ENCODE results near the gene AGL. TPM values are rescaled to one million over a fixed set of nuclear protein-coding genes. Genes with fewer than 3 reads are reported as not detected.

The AGL gene
- total RNA-seq, 1 experiment from 2014 or later = 12.7 TPM

GRCh38 chr1:99814373-99814900, 35.7 kb upstream of the AGL start:
- Histone ChIP-seq H3K27ac (ENCODE audit: low read depth, low read length, poor library complexity, severe bottlenecking) (no peak overlapping the region), H3K4me1 (ENCODE audit: insufficient read depth, low read length, poor library complexity, severe bottlenecking) (no peaks in the 10 kb centered on the region), H3K36me3 (ENCODE audit: insufficient read depth, low read length, poor library complexity, severe bottlenecking) (no peaks in the 10 kb centered on the region), H3K4me3 (ENCODE audit: low read depth, low read length, poor library complexity, severe bottlenecking) (no peak overlapping the region), H3K9me3 (ENCODE audit: low read depth, low read length, poor library complexity, severe bottlenecking) (no peaks in the 10 kb centered on the region), H3K27me3 (replicated peaks; ENCODE audit: insufficient read depth, low read depth, low read length, poor library complexity) (no peaks in the 10 kb centered on the region)
- intact Hi-C loops (cut with micrococcal nuclease; ENCODE audit: unreplicated experiment) = no loop called here
- ChIA-PET POLR2A (ENCODE audit: low non-redundant PET) (no interaction called here), CTCF (no interaction called here)
- DNase-seq (ENCODE audit: low spot score) = no peak
- no TSS peak for BruUV-seq (replicated peaks)
- TF ChIP-seq CTCF (conservative IDR thresholded peaks at IDR 0.05; ENCODE audit: low read depth, low read length) = no peak
- no peak for TF ChIP-seq EZH2 (IDR thresholded peaks at IDR 0.05; ENCODE audit: borderline replicate concordance, low read depth, low read length, poor library complexity, severe bottlenecking)

- intact Hi-C loops (cut with micrococcal nuclease; ENCODE audit: unreplicated experiment) = no loop called here
- H3K27me3 ChIP-seq (replicated peaks; ENCODE audit: insufficient read depth, low read depth, low read length, poor library complexity) = no peaks in the 10 kb centered on the region
- no peak overlapping the region for H3K4me3 ChIP-seq (ENCODE audit: low read depth, low read length, poor library complexity, severe bottlenecking)
- ChIA-PET POLR2A (ENCODE audit: low non-redundant PET) (no interaction called here), CTCF (no interaction called here)
- H3K36me3 ChIP-seq (ENCODE audit: insufficient read depth, low read length, poor library complexity, severe bottlenecking) = no peaks in the 10 kb centered on the region
- TF ChIP-seq CTCF (conservative IDR thresholded peaks at IDR 0.05; ENCODE audit: low read depth, low read length) (no peak), EZH2 (IDR thresholded peaks at IDR 0.05; ENCODE audit: borderline replicate concordance, low read depth, low read length, poor library complexity, severe bottlenecking) (no peak)
- DNase-seq (ENCODE audit: low spot score) = no peak
- BruUV-seq (replicated peaks) = no TSS peak
- no peak overlapping the region for H3K27ac ChIP-seq (ENCODE audit: low read depth, low read length, poor library complexity, severe bottlenecking)
- no peaks in the 10 kb centered on the region for H3K4me1 ChIP-seq (ENCODE audit: insufficient read depth, low read length, poor library complexity, severe bottlenecking)
- no peaks in the 10 kb centered on the region for H3K9me3 ChIP-seq (ENCODE audit: low read depth, low read length, poor library complexity, severe bottlenecking)
Measured at GRCh38 chr1:99816656-99817055, 33.5 kb upstream of the AGL start.

- TF ChIP-seq CTCF (conservative IDR thresholded peaks at IDR 0.05; ENCODE audit: low read depth, low read length) (no peak), EZH2 (IDR thresholded peaks at IDR 0.05; ENCODE audit: borderline replicate concordance, low read depth, low read length, poor library complexity, severe bottlenecking) (no peak)
- DNase-seq (ENCODE audit: low spot score) = no peak
- intact Hi-C loops (cut with micrococcal nuclease; ENCODE audit: unreplicated experiment) = no loop called here
- POLR2A ChIA-PET (ENCODE audit: low non-redundant PET) = no interaction called here
- Histone ChIP-seq H3K27ac (ENCODE audit: low read depth, low read length, poor library complexity, severe bottlenecking) (no peak overlapping the region), H3K4me1 (ENCODE audit: insufficient read depth, low read length, poor library complexity, severe bottlenecking) (no peaks in the 10 kb centered on the region), H3K27me3 (replicated peaks; ENCODE audit: insufficient read depth, low read depth, low read length, poor library complexity) (no peaks in the 10 kb centered on the region), H3K4me3 (ENCODE audit: low read depth, low read length, poor library complexity, severe bottlenecking) (no peak overlapping the region), H3K36me3 (ENCODE audit: insufficient read depth, low read length, poor library complexity, severe bottlenecking) (no peaks in the 10 kb centered on the region), H3K9me3 (ENCODE audit: low read depth, low read length, poor library complexity, severe bottlenecking) (no peaks in the 10 kb centered on the region)
- BruUV-seq (replicated peaks) = no TSS peak
- CTCF ChIA-PET = no interaction called here
Measured at GRCh38 chr1:99818063-99818699, 32.0 kb upstream of the AGL start.
